SU-DHL-6 (cell line): ENCODE measurements around the gene SERINC2.
"Not testable (repeated sequence)": the region's sequence is repeated elsewhere in the genome, so short reads cannot be mapped to it uniquely, and the experiment has no call there.

Source experiments
- EZH2phosphoT487 ChIP-seq: fragments of 200-600 bp; sonication (generic), shearing (Covaris generic); conservative IDR thresholded peaks from 2 replicates; pipeline ENCODE4 v1.6.1; 2018; ENCODE audit warnings: mild to moderate bottlenecking, antibody characterized with exemption, low read length, moderate library complexity, mixed read lengths
- TF ChIP-seq, protein P1 (sequence below): fragments of 200-600 bp; sonication (generic); IDR thresholded peaks from one replicate; pipeline ENCODE4 v1.5.1; 2017; ENCODE audit warnings: antibody characterized with exemption, mild to moderate bottlenecking, low read length, moderate library complexity; ENCODE audit not compliant: insufficient read depth, poor library complexity, severe bottlenecking

DNA sequence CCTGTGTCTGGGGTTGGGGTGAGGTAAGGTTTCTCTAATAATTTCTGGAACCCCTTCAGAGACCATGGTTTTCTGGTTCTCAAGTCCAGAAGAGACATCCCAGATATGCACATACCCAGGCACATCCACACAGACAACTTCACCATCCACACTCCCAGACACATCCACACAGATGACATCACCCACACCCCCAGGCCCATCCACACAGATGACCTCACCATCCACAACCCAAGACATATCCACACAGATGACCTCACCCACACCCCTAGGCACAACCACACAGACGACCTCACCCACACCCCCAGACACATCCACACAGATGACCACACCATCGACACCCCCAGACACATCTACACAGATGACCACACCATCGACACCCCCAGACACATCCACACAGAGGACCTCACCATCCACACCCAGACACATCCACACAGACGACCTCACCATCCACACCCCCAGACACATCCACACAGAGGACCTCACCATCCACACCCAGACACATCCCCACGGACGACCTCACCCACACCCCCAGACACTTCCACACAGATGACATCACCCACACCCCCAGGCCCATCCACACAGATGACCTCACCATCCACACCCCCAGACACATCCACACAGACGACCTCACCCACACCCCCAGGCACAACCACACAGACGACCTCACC is 26.3 kb upstream of the SERINC2 start:
- TF ChIP-seq, protein P1, sequence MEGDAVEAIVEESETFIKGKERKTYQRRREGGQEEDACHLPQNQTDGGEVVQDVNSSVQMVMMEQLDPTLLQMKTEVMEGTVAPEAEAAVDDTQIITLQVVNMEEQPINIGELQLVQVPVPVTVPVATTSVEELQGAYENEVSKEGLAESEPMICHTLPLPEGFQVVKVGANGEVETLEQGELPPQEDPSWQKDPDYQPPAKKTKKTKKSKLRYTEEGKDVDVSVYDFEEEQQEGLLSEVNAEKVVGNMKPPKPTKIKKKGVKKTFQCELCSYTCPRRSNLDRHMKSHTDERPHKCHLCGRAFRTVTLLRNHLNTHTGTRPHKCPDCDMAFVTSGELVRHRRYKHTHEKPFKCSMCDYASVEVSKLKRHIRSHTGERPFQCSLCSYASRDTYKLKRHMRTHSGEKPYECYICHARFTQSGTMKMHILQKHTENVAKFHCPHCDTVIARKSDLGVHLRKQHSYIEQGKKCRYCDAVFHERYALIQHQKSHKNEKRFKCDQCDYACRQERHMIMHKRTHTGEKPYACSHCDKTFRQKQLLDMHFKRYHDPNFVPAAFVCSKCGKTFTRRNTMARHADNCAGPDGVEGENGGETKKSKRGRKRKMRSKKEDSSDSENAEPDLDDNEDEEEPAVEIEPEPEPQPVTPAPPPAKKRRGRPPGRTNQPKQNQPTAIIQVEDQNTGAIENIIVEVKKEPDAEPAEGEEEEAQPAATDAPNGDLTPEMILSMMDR = not testable (repeated sequence)
- TF ChIP-seq EZH2phosphoT487 = not testable (repeated sequence)
